A549 (cell line): ENCODE measurements around the gene GBE1. TPM values are rescaled to one million over a fixed set of nuclear protein-coding genes. Genes with fewer than 3 reads are reported as not detected.

Experiments used
- ATAC-seq, 2 experiments: fragments of 200-7000 bp in 1 of 2; fragments of >200 bp in 1 of 2; cut with Nextera tagmentation in 1 of 2; cut with Tn5 transposase in 1 of 2; 3 replicates each; pipeline versions ENCODE4 v1.8.0 to v1.9.1; 2018 to 2020; ENCODE audit warnings: mild to moderate bottlenecking in 1 of 2, moderate library complexity in 1 of 2
- CTCF ChIA-PET: fragments of 300-600 bp; sonication (Branson Sonifier 250); formaldehyde crosslinking; extraction: SDS; loops from one replicate; lab custom pipeline; 2021; ENCODE audit warnings: antibody characterized with exemption, inconsistent platforms; lab: Yijun Ruan, JAX
- POLR2A ChIA-PET: fragments of 350-600 bp; formaldehyde crosslinking; extraction: SDS; loops from one replicate; lab custom pipeline; 2021; ENCODE audit warnings: antibody characterized with exemption, inconsistent platforms; lab: Yijun Ruan, JAX
- DNase-seq, 2 experiments: peaks; one replicate each; pipeline versions ENCODE4 v3.0.0 to v3.0.0-alpha.2; 2011 to 2016; ENCODE audit warnings: low read depth in 1 of 2, low spot score in 1 of 2
- FAIRE-seq: peaks from 2 replicates; lab custom pipeline; 2011; peaks lifted over from hg19 to GRCh38; lab: Jason Lieb, UNC
- H3K27ac ChIP-seq, 2 experiments: fragments of >200 bp; sonication (Bioruptor Twin); formaldehyde crosslinking; 3 replicates each; pipeline ENCODE4 v1.5.1; 2016 to 2017
- H3K4me1 ChIP-seq: fragments of >200 bp; sonication (Bioruptor Twin); formaldehyde crosslinking; 3 replicates; pipeline ENCODE4 v1.6.1; 2016
- H3K4me2 ChIP-seq: fragments of >200 bp; sonication (Bioruptor Twin); formaldehyde crosslinking; 3 replicates; pipeline ENCODE4 v1.6.1; 2016
- H3K4me3 ChIP-seq: fragments of >200 bp; sonication (Bioruptor Twin); formaldehyde crosslinking; 3 replicates; pipeline ENCODE4 v1.5.1; 2016
- H3K9me3 ChIP-seq: fragments of >200 bp; sonication (Bioruptor Twin); formaldehyde crosslinking; 3 replicates; pipeline ENCODE4 v1.6.1; 2016
- ELK1 ChIP-seq: fragments of 150-350 bp; IDR thresholded peaks from 2 replicates; pipeline ENCODE4 v1.6.1; 2014; ENCODE audit warnings: low read depth, mild to moderate bottlenecking, low read length
- EP300 ChIP-seq, 2 experiments: fragments of >200 bp; sonication (Bioruptor Twin); formaldehyde crosslinking; IDR thresholded peaks; 2 replicates in 1 of 2; 3 replicates in 1 of 2; pipeline ENCODE4 v1.6.1; 2016 to 2017
- FOXS1 ChIP-seq: fragments of 250-450 bp; sonication (Bioruptor Pico); IDR thresholded peaks from 2 replicates; pipeline ENCODE4 v1.5.0; 2020; ENCODE audit warnings: mild to moderate bottlenecking, moderate library complexity
- HDAC2 ChIP-seq: fragments of 200-600 bp; sonication (generic); IDR thresholded peaks from 2 replicates; pipeline ENCODE4 v1.6.1; 2016
- HMGXB4 ChIP-seq: fragments of 250-450 bp; sonication (Bioruptor Pico); IDR thresholded peaks from 2 replicates; pipeline ENCODE4 v1.5.0; 2021; ENCODE audit warnings: mild to moderate bottlenecking, moderate library complexity, borderline replicate concordance
- HOXB13 ChIP-seq: fragments of 250-450 bp; sonication (Bioruptor Pico); IDR thresholded peaks from 2 replicates; pipeline ENCODE4 v1.5.0; 2020; ENCODE audit warnings: low read depth, mild to moderate bottlenecking, moderate library complexity
- JUN ChIP-seq, 2 experiments: fragments of >200 bp; sonication (Bioruptor Twin); formaldehyde crosslinking; IDR thresholded peaks; 2 replicates in 1 of 2; 3 replicates in 1 of 2; pipeline ENCODE4 v1.6.1; 2016 to 2017
- NR3C1 ChIP-seq: fragments of >200 bp; sonication (Bioruptor Twin); formaldehyde crosslinking; IDR thresholded peaks from 3 replicates; pipeline ENCODE4 v1.6.1; 2017
- PBX3 ChIP-seq: IDR thresholded peaks from 2 replicates; pipeline ENCODE4 v1.6.1; 2012
- POLR2AphosphoS2 ChIP-seq: conservative IDR thresholded peaks from 2 replicates; pipeline ENCODE4 v1.6.1; 2012; ENCODE audit warnings: low read length, improper control_type of control experiment, inconsistent platforms
- REST ChIP-seq: fragments of 200-600 bp; sonication (generic); IDR thresholded peaks from 2 replicates; pipeline ENCODE4 v1.6.1; 2016; ENCODE audit warnings: antibody characterized with exemption, mild to moderate bottlenecking, moderate library complexity
- RFX5 ChIP-seq: fragments of 450-650 bp; IDR thresholded peaks from 2 replicates; pipeline ENCODE4 v1.7.1; 2014; ENCODE audit warnings: antibody characterized with exemption, mild to moderate bottlenecking, moderate library complexity
- RNF2 ChIP-seq: fragments of 200-600 bp; sonication (generic); IDR thresholded peaks from 2 replicates; pipeline ENCODE4 v1.6.1; 2016; ENCODE audit warnings: low read depth, mild to moderate bottlenecking, antibody characterized with exemption, moderate library complexity, borderline replicate concordance
- SMC3 ChIP-seq: fragments of >200 bp; sonication (Bioruptor Twin); formaldehyde crosslinking; IDR thresholded peaks from 3 replicates; pipeline ENCODE4 v1.6.1; 2018; ENCODE audit warnings: inconsistent platforms
- WGBS: methylation state at CpG from one replicate; pipeline ENCODE4 v1.1.6; 2017; ENCODE audit errors: missing lambda C conversion rate; 5-methylcytosine and 5-hydroxymethylcytosine counted together
- polyA plus RNA-seq, 4 experiments: library from polyadenylated mRNA; depleted of rRNA in 3 of 4; stranded (reverse); fragments of >200 nt; fragmentation: RNase III in 1 of 4; extraction: RNeasy Plus Mini Kit Qiagen cat#74134 plus additional on column Dnase treatment in 1 of 4; gene quantifications; 2 replicates in 3 of 4; 3 replicates in 1 of 4; pipeline ENCODE4 v1.2.3, GENCODE V29; 2011 to 2017
- TF ChIP-seq, protein P1 (sequence below): IDR thresholded peaks from 2 replicates; pipeline ENCODE4 v1.6.1; 2012
- TF ChIP-seq, protein P2 (sequence below): fragments of >200 bp; sonication (Bioruptor Twin); formaldehyde crosslinking; IDR thresholded peaks from 3 replicates; pipeline ENCODE4 v1.6.1; 2016

GBE1 gene
- polyA plus RNA-seq, 2 of the 4 experiments (the other 2 are of a cell fraction), result 39.5 to 55.0 TPM

- Histone ChIP-seq H3K4me2 (no peak overlapping the region), H3K27ac (no peak overlapping the region), H3K4me1 (no peaks in the 10 kb centered on the region), H3K9me3 (no peaks in the 10 kb centered on the region), H3K4me3 (no peak overlapping the region)
- ChIA-PET CTCF (no interaction called here), POLR2A (no interaction called here)
- DNase-seq (no peak), ATAC-seq (no peak), FAIRE-seq (no peak)
- WGBS, result 74% methylated on average over 2 of the region's 2 CpGs
- TF ChIP-seq RFX5, result no peak
- TF ChIP-seq RNF2, result no peak
- TF ChIP-seq PBX3, result no peak
- no peak for TF ChIP-seq JUN (IDR thresholded peaks at IDR 0.05)
- no peak for TF ChIP-seq NR3C1
- TF ChIP-seq HOXB13, result no peak
- TF ChIP-seq, protein P1, sequence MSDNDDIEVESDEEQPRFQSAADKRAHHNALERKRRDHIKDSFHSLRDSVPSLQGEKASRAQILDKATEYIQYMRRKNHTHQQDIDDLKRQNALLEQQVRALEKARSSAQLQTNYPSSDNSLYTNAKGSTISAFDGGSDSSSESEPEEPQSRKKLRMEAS, result no peak
Observed at GRCh38 chr3:81808900-81809299, 47.5 kb upstream of the GBE1 start.

GRCh38 chr3:81799403-81799802, 38.0 kb upstream of the GBE1 start:
- no peaks in the 10 kb centered on the region for H3K9me3 ChIP-seq
- H3K4me2 ChIP-seq, result no peak overlapping the region
- WGBS, result 54% methylated on average over 4 of the region's 4 CpGs
- no peak for ATAC-seq
- TF ChIP-seq REST (peak; percentile 75), POLR2AphosphoS2 (no peak)
- TF ChIP-seq, all 56 proteins: peak for 1
- no peak for DNase-seq
- ChIA-PET CTCF (no interaction called here), POLR2A (no interaction called here)
- Histone ChIP-seq H3K4me3 (no peak overlapping the region), H3K4me1 (no peaks in the 10 kb centered on the region), H3K27ac (no peak overlapping the region)
- no peak for FAIRE-seq

GRCh38 chr3:81793410-81793809, 32.0 kb upstream of the GBE1 start:
- H3K27ac ChIP-seq, result no peak overlapping the region
- H3K4me1 ChIP-seq, result no peaks in the 10 kb centered on the region
- FAIRE-seq (peak; percentile 7), ATAC-seq (no peak), DNase-seq (no peak)
- POLR2A ChIA-PET, result no interaction called here
- CTCF ChIA-PET, result no interaction called here
- H3K4me2 ChIP-seq, result no peak overlapping the region
- no peak overlapping the region for H3K4me3 ChIP-seq
- TF ChIP-seq SMC3 (no peak), ELK1 (no peak), FOXS1 (CRISPR knock-in tag) (no peak), EP300 (IDR thresholded peaks at IDR 0.05) (no peak), HMGXB4 (CRISPR knock-in tag) (no peak), NR3C1 (no peak), HDAC2 (no peak), PBX3 (no peak)
- TF ChIP-seq, protein P2, sequence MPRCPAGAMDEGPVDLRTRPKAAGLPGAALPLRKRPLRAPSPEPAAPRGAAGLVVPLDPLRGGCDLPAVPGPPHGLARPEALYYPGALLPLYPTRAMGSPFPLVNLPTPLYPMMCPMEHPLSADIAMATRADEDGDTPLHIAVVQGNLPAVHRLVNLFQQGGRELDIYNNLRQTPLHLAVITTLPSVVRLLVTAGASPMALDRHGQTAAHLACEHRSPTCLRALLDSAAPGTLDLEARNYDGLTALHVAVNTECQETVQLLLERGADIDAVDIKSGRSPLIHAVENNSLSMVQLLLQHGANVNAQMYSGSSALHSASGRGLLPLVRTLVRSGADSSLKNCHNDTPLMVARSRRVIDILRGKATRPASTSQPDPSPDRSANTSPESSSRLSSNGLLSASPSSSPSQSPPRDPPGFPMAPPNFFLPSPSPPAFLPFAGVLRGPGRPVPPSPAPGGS, result no peak
- no peaks in the 10 kb centered on the region for H3K9me3 ChIP-seq
